ENCODE results near the gene OLIG1.

The OLIG1 gene

DNA sequence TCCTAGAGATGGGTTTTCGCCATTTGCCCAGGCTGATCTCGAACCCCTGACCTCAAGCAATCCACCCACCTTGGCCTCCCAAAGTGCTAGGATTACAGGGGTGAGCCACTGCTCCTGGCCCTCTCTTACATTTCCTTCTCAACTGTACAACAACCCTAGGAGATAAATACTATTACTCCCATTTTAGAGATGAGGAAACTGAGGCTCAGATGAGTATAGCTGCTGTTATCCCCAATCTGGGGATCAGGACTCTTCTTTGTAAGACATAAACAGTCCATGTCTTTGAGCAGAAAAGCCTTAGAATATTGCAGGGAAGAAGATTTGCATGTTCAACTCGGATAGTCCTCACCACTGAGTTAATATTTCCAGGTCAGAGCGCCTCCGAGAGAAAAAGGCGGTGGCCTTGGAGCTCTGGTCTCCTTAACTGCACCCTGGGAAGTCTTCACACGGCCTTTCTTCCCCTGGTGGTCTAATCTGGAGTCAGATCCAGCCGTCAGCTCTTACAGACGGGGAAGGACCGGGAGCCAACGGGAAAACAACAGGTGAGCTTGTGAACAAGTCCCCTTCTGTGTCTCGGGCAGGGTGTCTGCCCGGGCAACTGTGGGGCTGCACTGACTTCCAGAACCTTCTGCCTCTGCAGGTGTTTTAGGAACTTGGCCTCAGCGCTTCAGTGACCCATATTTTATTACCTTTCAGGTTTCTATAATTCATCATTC lies 5.9 kb upstream of the OLIG1 start:
- no peak for DNase-seq

DNA sequence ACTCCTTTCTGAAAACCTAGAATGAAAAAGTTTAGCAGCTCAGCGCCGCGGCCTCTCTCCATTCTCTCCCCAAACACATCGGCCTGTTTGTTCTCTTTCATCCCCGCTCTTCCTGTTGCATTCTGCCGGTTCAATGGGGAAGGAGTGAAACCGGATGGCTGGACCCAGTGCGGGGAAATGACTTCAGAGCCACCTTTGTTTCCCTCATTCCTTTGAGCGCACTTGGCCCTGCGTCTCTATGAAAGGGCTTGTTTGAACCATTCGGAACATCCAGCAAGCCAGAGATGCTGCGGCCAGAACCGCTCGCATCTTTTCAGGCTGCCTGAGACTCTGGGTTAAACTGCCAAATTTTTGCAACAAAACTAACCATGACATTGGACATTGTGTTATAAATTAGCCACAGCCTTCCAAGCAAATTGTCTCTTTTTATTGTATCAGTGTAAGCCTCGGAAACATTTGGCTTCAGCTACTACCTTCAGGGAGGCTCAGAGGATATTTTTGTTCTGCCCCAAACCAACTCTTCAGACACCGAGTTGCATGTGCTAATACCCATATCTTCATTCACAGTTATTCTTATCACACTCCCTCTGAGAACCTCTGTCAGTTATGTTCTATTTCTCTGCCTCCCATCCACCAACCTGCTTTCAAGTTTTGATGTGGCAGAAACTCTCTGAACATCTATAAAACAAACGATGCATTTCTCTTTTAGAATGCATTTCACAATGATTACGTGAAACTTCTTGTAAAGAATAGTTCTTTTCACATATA lies 5.1 kb upstream of the OLIG1 start:
- DNase-seq, result no peak

DNA sequence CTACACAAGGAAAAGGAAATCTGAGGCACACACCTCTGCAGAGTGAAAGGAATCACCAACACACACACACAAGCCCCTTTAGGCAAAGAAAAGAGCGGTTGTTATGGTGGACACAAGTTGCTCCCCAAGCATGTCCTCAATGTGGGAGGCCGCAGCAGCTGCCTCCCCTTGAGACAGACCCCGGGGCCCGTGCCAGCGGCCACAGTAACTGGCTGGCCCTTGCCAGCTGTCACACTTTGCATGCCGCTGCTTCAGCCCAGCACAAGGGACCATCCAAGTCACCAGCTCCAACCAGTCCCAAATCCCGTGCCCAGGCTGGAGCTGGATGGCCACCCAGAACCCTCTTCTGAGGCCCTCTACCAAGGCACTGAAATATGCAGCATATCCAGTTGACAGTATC lies 2.9 kb upstream of the OLIG1 start:
- no peak for DNase-seq

DNA sequence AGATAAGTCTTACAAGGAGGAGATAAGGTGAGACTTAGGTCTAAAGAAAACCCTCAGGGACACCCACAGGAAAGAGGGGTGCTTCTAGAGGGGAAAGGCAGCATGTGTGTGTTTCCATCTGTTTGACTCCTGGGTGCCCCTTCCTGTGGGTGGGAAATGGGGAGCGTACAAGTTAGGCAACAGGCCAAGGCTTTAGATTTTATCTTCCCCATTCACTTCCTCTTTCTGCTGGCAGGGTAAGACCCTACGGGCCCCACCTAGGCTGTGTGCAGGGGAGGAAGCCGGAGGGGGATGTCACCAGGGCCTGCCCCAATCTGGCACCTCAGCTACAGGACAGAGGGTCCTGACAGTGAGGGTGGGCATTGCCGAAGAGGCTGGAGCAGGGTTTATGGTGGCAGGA lies 2.5 kb upstream of the OLIG1 start:
- DNase-seq, result no peak

DNA sequence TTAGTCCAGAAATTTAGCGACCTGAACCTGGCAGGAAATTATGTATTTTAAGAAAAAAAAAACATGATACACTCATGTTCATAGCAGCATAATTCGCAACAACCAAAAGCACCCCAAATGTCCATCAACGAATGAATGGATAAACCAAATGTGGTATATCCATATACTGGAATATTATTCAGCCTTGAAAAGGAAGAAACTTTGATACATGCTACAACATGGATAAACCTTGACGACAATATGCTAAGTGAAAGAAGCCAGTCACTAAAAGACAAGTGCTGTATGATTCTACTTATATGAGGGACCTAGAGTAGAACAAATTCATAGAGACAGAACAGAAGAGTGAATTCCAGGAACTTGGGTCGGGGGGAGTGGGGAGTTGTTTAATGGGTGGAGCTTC lies 698 bp upstream of the OLIG1 start:
- DNase-seq, result no peak

DNA sequence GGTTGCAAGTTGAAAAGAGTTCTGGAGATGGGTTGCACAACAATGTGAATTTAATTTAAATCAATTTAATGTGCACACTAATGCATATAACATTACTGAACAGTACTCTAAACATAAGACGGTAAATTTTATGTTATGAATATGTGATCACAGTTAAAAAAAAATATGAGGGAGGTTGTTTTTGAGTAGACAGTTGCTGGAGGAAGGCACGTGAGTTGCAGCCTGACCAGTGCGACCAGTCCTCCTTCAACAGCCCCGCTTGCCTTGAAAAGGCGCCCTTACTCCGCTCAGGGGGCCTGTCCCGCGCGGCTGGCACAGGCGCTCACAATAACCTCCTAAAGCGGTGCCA lies 322 bp upstream of the OLIG1 start:
- DNase-seq, result no peak

DNA sequence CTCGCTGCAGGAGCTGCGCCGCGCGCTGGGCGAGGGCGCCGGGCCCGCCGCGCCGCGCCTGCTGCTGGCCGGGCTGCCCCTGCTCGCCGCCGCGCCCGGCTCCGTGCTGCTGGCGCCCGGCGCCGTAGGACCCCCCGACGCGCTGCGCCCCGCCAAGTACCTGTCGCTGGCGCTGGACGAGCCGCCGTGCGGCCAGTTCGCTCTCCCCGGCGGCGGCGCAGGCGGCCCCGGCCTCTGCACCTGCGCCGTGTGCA lies 730 bp downstream of the OLIG1 start:
- DNase-seq, result no peak

DNA sequence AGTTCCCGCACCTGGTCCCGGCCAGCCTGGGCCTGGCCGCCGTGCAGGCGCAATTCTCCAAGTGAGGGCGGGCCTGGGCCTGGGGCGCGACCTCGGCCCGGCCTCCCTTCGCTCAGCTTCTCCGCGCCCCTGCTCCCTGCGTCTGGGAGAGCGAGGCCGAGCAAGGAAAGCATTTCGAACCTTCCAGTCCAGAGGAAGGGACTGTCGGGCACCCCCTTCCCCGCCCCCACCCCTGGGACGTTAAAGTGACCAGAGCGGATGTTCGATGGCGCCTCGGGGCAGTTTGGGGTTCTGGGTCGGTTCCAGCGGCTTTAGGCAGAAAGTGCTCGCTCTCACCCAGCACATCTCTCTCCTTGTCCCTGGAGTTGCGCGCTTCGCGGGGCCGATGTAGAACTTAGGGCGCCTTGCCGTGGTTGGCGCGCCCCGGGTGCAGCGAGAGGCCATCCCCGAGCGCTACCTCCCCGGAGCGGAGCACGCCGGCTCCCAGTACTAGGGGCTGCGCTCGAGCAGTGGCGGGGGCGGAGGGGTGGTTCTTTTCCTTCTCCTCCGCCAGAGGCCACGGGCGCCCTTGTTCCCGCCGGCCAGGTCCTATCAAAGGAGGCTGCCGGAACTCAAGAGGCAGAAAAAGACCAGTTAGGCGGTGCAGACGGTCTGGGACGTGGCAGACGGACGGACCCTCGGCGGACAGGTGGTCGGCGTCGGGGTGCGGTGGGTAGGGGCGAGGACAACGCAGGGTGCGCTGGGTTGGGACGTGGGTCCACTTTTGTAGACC lies 1.2 kb downstream of the OLIG1 start:
- peak in 1 of 2 experiments; percentile 1 for DNase-seq

DNA sequence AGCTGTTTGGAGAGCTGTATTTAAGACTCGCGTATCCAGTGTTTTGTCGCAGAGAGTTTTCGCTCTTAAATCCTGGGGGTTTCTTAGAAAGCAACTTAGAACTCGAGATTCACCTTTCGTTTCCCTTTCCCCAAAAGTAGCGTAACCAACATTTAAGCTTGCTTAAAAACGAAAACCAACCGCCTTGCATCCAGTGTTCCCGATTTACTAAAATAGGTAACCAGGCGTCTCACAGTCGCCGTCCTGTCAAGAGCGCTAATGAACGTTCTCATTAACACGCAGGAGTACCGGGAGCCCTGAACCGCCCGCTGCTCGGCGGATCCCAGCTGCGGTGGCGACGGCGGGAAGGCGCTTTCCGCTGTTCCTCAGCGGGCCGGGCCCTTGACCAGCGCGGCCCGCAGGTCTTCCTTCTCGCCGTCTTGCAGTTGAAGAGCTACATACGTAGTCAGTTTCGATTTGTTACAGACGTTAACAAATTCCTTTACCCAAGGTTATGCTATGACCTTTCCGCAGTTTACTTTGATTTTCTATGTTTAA lies 1.9 kb downstream of the OLIG1 start:
- peak in 1 of 2 experiments; percentile 7 for DNase-seq

DNA sequence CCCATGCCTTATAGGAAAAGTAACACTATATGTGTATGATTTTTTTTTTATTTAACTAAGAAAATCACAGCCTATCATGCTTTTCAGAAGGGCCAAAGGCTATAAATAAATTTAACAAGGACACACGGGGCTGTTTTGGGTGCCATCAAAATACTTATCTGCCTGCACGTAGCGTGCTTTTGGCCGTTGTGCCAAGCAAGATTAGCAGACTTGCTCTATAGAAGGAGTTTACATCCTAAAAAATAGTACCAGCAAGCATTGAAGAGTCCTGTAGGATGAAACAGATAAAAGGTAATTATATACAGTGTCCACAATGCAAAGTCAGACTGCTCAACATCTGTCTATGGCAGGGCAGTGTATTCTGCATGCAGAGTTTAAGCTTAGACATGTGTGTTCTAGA lies 3.7 kb downstream of the OLIG1 start:
- DNase-seq, result no peak

DNA sequence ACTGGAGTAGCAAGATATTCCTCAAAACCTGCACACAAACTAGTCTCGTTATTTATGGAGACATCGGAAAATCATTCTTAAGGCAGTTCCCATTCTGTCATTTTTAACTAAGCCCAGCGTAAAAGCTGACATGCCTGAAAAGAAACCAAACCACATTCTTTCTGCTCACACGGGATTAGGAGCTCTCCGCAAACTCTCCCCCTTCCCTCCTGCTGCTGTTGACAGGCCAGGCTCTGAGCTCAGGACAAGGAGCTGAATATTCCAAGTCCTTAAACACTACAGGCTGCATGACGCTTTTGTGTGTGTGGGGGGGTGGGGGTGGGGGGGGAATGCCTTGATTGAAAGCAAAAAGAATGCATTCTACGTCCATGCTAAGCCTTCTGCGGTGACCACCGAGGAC lies 5.2 kb downstream of the OLIG1 start:
- no peak for DNase-seq

DNA sequence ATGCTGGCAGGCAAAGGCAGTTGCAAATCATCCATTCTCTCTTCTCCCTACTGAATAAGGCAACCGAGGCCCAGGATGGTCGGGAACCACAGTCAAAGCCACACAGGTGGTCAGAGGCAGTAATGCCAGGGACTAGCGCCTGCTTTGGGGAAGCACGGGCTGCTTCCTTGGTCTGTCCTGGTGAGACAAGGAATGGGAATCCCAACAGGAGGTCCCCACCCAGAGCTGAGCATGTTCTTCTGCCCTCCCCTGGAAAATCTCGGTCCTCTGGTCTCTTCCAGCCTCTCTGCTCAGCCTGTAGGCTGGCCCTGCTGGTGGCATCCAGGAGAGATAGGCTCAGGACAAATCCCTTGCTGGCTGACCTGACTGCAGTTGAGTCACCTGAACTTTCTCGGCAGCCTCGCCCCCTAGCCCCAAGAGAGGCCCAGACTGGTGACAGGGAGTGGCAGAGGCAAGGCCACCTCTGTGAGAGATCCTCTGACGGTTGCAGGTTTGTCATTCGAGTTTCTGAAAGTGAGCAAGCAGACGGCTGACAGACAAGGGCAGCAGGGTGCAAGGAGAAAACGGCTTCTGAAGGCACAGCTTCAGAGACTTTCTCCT lies 5.8 kb downstream of the OLIG1 start:
- DNase-seq, result no peak

DNA sequence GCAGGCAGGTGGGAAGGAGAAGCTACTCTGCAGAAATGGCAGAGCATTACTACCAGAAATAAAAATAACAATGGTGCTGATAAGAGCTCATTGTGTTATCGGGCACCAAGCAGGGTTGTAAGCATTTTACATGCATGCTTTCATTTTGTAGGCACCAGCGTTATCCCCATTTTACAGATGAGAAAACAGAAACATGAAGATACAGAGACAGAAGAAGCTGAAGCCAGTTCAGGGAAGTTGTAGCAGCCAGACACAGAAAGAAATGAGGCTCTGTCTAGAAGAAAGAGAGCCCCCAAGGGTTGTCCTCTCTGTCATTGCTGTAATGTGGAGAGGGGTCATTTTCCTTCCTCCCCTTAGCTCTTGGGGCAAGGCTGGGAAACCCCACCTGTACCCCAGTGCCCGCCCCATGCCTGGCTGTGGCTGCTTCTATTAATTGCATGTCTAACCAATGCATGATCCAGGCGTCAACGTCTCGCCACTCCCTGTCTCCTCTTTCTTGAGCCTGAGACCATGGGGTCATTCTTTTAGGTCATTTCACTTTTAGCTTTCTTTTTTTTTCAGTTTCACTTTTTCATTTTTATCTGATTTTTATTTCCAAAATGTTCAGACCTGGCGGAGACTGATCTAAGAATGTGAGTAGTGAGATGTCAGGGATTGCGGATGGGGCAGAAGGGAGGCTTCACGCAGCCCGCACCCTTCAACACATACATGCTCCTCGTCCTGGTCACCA lies 6.8 kb downstream of the OLIG1 start:
- no peak for DNase-seq

DNA sequence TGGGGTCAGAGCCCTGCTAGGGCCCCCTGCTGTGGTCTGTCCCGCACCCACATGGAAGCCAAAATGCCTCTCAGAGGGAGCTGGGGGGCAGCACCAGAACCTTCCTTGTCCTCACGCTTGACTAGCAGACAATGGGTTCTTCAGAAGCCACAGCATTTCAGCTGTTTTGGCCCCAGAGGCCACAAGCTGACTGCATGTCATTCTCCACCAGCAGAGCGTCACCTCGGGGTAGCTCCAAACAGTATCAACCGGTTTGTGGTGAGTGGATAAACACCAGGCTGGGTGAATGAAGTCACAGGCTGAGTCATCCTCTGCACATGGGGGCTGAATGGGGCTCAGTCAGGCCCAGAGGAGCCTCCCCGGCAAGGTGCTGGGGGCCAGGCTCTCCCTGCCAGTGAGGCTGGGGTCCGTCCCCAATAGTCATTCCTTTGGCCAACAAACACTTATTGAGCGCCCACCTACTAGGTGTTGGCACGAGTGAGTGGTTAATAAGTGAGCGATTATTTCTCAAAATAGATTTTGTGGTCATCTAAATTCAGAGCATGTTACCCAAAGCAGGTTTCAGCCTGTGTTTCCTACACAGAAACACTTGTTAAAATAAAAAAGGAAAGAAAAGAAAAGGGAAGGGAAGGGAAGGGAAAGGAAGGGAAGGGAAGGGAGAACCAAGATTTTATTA lies 9.1 kb downstream of the OLIG1 start:
- no peak for DNase-seq

DNA sequence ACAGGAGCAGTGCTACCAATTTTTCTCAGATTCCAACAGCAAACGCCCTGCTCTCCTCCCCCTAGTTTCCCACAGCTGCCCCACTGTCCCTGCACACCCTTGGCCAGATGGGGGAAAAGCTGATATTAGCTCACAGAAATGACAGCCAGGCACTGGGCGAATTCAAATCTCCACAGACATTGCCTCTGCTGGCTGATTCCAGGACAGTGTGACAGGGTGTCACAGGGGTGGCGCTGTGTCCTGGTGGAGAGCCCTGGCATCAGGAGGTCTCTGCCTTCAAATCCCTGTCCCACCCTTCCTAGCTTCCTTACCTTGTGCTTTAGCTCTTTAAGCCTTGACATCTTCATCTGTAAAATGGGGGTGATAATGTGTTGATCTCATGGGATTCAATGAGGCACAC lies 10.4 kb downstream of the OLIG1 start:
- DNase-seq, result no peak

DNA sequence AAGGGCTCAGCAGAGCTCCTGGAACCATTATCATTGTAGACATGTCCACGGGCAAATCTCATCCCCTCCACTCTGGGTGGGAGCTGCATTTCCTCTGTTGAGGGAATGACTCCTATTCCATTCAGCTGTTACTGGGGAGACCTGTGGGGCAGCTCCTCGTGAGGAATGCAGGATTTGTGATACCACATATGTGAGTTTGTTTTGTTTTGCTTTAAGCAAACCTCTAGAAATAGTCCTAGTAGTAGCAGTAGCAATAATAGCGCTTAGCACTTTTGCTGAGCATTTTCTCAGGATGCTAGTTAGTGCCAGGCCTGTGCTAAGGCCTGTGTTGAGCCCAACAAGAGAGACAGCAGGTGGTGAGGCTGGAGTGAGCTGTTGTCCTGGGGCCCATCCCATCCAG lies 10.8 kb downstream of the OLIG1 start:
- DNase-seq, result no peak

DNA sequence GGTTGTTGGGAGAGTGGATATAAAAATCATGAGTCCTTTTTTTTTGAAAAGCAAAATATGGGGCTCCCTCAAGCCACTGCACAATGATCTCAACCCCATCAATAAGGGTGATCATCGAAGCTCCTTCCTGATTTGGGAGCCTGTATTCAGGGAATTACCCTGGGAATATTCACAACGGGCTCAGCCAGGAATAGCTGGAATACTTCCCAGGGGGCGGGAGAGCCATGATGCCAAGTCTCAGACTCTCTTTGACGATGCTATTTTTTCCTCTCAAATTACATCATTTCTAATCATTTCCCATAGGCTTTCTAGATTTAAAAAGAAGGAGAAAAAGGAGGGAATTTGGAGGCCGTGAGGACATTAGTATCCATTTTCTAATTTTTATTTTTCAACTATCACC lies 18.4 kb downstream of the OLIG1 start:
- no peak for DNase-seq

DNA sequence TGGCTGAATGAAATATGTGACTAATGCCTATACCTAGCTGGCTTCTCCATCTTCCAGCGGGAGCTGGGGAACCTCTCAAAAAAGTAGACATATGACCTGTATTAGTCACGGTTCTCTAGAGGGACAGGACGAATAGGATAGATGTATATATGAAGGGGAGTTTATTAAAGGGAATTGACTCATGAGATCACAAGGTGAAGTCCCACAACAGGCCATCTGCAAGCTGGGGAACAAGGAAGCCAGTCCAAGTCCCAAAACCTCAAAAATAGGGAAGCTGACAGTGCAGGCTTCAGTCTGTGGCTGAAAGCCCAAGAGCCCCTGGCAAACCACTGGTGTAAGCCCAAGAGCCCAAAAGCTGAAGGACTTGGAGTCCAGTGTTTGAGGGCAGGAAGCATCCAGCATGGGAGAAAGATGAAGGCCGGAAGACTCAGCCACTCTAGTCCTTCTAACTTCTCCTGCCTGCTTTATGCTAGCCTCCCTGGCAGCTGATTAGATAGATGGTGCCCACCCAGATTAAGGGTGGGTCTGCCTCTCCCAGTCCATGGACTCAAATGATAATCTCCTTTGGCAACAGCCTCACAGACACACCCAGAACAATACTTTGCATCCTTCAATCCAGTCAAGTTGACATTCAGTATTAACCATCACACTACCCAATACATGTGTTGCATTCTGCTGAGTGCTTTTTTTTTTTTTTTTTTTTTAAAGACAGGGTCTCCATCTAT lies 19.6 kb downstream of the OLIG1 start:
- DNase-seq, result no peak

DNA sequence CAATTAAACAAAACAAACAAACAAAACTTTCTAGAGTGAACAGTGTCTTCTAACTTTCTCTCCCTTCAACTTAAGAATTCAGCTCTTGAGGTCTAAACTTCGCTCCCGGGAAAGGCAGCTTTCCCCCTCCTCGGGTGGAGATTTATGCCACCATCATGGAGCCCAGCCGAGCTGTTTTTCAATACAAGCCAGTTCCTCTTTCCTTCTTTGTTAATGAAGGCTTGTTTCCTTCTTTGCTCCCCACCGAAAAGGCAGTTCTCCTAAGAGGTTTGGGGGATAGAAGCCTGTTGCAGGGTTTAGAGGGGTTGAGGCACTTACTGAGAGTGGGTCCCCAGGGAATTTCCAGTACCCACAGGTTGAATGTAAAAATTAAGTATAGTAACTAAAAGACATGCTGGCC lies 26.5 kb downstream of the OLIG1 start:
- DNase-seq, result no peak

DNA sequence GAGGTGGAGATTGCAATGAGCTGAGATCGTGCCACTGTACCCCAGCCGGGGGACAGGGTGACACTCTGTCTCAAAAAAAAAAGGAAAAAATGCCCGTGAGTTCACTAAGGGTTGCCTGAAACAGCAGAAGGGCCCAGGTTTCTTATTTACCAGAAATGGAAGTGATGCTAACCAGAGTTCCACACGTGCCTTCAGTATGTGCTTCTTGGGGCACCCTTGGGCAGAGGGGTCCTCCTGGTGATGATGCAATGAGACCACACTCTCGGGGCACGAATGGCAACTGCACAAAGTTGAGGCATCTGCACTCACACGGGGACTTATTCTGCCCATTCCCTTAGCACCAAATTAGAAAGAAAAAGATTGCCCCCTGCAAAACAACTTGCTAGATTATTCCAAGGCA lies 29.2 kb downstream of the OLIG1 start:
- no peak for DNase-seq

DNA sequence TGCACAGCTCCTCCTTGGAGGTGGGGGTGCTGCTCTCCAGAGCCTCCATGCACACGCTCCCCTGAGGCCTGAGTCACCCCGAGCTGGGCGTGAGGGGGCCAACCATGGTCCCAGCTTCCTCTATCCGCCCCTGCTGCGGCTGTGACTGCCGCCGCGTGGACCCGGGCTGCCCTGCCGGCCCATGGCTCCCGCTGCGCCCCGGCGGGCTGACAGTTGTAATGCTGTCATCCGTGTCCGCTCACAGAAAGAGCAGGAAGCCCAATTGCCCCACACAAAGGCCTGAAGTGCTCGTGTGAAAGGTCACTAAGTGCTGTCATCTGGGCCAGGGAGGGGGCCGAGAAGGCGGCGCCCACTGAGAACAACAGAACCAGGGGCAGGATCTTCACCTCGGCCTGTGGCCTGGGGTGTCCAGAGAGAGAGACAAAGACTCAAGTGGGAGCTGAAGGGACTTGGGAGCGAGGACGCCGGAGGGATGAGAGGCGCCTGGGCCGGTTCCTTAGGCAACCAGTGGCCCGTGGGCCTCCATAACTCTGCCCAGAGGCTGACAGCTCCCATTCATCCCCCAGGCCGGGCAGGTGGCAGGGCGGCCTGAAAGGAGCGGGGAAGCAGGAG lies 31.5 kb downstream of the OLIG1 start:
- DNase-seq, result no peak

Data from NCI-H2081 (cell line).